ENCODE measurements around the gene MET.
A peak's percentile ranks its signal among the peaks of the same experiment; 100 is the strongest.

MET gene

GRCh38 chr7:116699722-116700120 is 27.7 kb downstream of the MET start (continued):
- TF ChIP-seq ZSCAN18 (tag by site-specific recombination; IDR thresholded peaks at IDR 0.05) (no peak), ZNF366 (tag by site-specific recombination; conservative IDR thresholded peaks at IDR 0.05) (no peak), ZNF280D (tag by site-specific recombination; IDR thresholded peaks at IDR 0.05) (no peak), ZNF426 (tag by site-specific recombination; IDR thresholded peaks at IDR 0.05) (no peak), ZNF148 (tag by site-specific recombination; IDR thresholded peaks at IDR 0.05; ENCODE audit: borderline replicate concordance) (no peak), TCF7L2 (IDR thresholded peaks at IDR 0.05; ENCODE audit: borderline replicate concordance, low read depth, low read length) (no peak), MZF1 (tag by site-specific recombination; IDR thresholded peaks at IDR 0.05; ENCODE audit: borderline replicate concordance) (no peak), SCRT2 (tag by site-specific recombination; IDR thresholded peaks at IDR 0.05) (no peak)

GRCh38 chr7:116702046-116702785 is 30.2 kb downstream of the MET start:
- Histone ChIP-seq H3K27ac (ENCODE audit: extremely low read depth, low read depth, low read length) (no peak overlapping the region), H3K4me3 (ENCODE audit: low read depth, low read length) (no peak overlapping the region), H3K36me3 (ENCODE audit: control insufficient read depth in 2 of 2, insufficient read depth in 1 of 2, low read length in 2 of 2) (no peaks in the 10 kb centered on the region), H3K9me3 (ENCODE audit: control insufficient read depth, insufficient read depth, low read depth, low read length) (no peaks in the 10 kb centered on the region), H3K4me1 (ENCODE audit: control insufficient read depth, insufficient read depth, low read length) (peaks cover 17% of the 10 kb centered on the region; the same call in 1 of the 2 replicates)
- ChIA-PET CTCF (interaction anchor here (0.9 kb wide), 1 partner anchor 15 kb away, joined by 4 read pairs; no protein-coding TSS in a partner anchor), POLR2A (no interaction called here)
- TF ChIP-seq ZNF362 (tag by site-specific recombination; IDR thresholded peaks at IDR 0.05) (0 out of 2 replicates have a peak, but pooled peaks have one; percentile 27), ZNF621 (tag by site-specific recombination; IDR thresholded peaks at IDR 0.05) (no peak)

GRCh38 chr7:116704650-116705228 is 32.7 kb downstream of the MET start:
- Histone ChIP-seq H3K4me1 (ENCODE audit: control insufficient read depth, insufficient read depth, low read length) (peaks cover 30% of the 10 kb centered on the region), H3K36me3 (ENCODE audit: control insufficient read depth in 2 of 2, insufficient read depth in 1 of 2, low read length in 2 of 2) (no peaks in the 10 kb centered on the region), H3K9me3 (ENCODE audit: control insufficient read depth, insufficient read depth, low read depth, low read length) (no peaks in the 10 kb centered on the region), H3K4me3 (ENCODE audit: low read depth, low read length) (no peak overlapping the region), H3K27ac (ENCODE audit: extremely low read depth, low read depth, low read length) (no peak overlapping the region)
- ChIA-PET CTCF (no interaction called here), POLR2A (no interaction called here)
- TF ChIP-seq SP7 (tag by site-specific recombination; IDR thresholded peaks at IDR 0.05) (0 out of 2 replicates have a peak, but pooled peaks have one; percentile 44), ZNF366 (tag by site-specific recombination; conservative IDR thresholded peaks at IDR 0.05) (peak; percentile 39; the same call in 1 of the 2 replicates), SETDB1 (IDR thresholded peaks at IDR 0.05; ENCODE audit: insufficient read length, low read length) (no peak)

Data from HEK293 (cell line).